KMS-11 (cell line): ENCODE measurements around the gene ASCL2.

Experiments used
- H2AFZ ChIP-seq: fragments of 200-600 bp; sonication (generic); 2 replicates; pipeline ENCODE4 v1.6.1; 2016; ENCODE audit warnings: antibody characterized with exemption, mixed run types, low read depth
- H3K27ac ChIP-seq: fragments of 200-600 bp; sonication (generic); 2 replicates; pipeline ENCODE4 v1.6.1; 2016; ENCODE audit warnings: mild to moderate bottlenecking, mixed run types
- H3K27me3 ChIP-seq: fragments of 200-600 bp; sonication (generic); 2 replicates; pipeline ENCODE4 v1.6.1; 2017; ENCODE audit warnings: mild to moderate bottlenecking, low read depth, mixed run types, moderate library complexity; ENCODE audit not compliant: insufficient read depth
- H3K36me3 ChIP-seq: fragments of 200-600 bp; sonication (generic); 2 replicates; pipeline ENCODE4 v1.6.1; 2017; ENCODE audit warnings: mild to moderate bottlenecking, mixed run types; ENCODE audit not compliant: insufficient read depth
- H3K4me1 ChIP-seq: fragments of 200-600 bp; sonication (generic); 2 replicates; pipeline ENCODE4 v1.6.1; 2016; ENCODE audit warnings: mild to moderate bottlenecking, low read depth, mixed run types; ENCODE audit not compliant: poor library complexity, severe bottlenecking
- H3K4me2 ChIP-seq: fragments of 200-600 bp; sonication (generic); 2 replicates; pipeline ENCODE4 v1.7.0; 2016; ENCODE audit warnings: mild to moderate bottlenecking, mixed run types
- H3K4me3 ChIP-seq: fragments of 200-600 bp; sonication (generic); IDR thresholded peaks from 2 replicates; pipeline ENCODE4 v1.6.1; 2017; ENCODE audit warnings: low read depth, low read length, mixed read lengths; ENCODE audit not compliant: insufficient read depth
- H3K79me2 ChIP-seq: fragments of 200-600 bp; sonication (generic); 2 replicates; pipeline ENCODE4 v1.6.1; 2016; ENCODE audit warnings: low read depth, mixed run types; ENCODE audit not compliant: insufficient read depth
- H3K9ac ChIP-seq: fragments of 200-600 bp; sonication (generic); 2 replicates; pipeline ENCODE4 v1.6.1; 2016; ENCODE audit warnings: mild to moderate bottlenecking, mixed run types
- H4K20me1 ChIP-seq: fragments of 200-600 bp; sonication (generic); 2 replicates; pipeline ENCODE4 v1.6.1; 2016; ENCODE audit warnings: mild to moderate bottlenecking, mixed run types; ENCODE audit not compliant: insufficient read depth
- TF ChIP-seq, protein P1 (sequence below): fragments of 200-600 bp; sonication (generic); conservative IDR thresholded peaks from 2 replicates; pipeline ENCODE4 v1.6.1; 2017; ENCODE audit warnings: low read depth, mild to moderate bottlenecking, antibody characterized with exemption, low read length, moderate library complexity, mixed read lengths

The ASCL2 gene

DNA sequence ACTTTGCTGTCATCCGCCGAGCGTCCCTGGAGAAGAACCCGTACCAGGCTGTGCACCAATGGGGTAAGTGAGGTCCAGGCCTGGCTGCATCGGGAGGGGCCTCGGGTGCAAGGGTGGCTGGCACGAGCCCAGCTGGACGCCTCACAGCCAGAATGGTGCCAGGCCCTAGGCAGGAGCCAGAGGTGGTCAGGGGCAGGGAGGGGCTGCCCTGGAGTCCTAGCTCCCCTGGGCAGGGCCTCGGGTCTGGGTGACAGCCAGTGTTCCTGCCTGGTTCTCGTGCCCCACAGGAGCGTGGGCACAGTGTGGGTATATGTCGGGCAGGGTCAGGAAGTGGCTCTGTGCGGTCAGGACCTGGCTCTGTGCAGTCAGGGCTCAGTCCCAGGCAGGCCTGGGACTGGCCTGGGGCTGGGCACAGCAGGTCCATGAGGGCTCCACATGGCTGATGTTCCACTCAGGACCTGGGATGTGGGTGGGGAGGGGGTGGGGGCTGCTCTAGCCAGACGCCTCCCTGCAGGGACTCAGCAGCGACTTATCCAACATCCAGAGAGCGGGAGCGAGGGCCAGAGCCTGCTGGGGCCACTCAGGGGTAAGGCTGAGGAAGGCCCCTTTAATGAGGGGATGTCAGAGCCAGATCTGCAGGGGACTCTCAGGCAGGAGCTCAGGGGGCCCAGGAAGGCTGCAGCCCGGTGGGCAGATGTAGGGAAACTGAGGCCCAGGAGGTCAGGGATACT lies 32.7 kb upstream of the ASCL2 start:
- H3K9ac ChIP-seq, result no peak overlapping the region

DNA sequence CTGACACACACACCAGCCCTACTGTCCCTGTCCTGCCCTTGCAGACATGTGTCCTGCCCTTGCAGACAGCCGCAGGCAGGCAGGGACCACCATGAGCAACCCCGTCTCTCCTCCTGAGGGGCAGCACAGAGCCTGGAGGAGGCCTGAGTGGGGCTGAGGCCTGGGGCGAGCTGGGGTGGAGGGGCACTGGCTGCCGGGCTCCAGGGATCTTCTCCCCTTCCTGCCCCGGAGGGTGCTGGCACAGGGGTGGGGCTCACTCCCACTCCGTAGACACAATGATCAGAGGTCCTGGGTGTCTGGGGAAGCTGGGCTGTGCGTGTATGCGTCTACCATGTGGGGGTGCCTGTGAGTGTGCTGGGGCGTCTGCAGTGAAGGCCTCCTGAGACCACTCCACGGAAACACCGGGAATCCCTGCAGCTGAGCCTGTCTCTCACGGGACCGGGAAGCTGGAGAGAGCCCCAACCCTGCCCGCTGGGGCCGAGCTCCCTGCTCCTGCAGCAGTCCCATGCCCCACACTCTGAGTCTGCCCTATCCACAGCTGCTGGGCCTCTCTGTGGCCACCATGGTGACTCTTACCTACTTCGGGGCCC lies 32.0 kb upstream of the ASCL2 start:
- Histone ChIP-seq H3K27ac (no peak overlapping the region), H3K27me3 (peaks cover 33% of the 10 kb centered on the region), H3K4me2 (no peak overlapping the region), H3K9ac (no peak overlapping the region), H2AFZ (no peak overlapping the region), H3K79me2 (no peaks in the 10 kb centered on the region), H3K4me1 (peaks cover 8% of the 10 kb centered on the region), H3K36me3 (no peaks in the 10 kb centered on the region), H4K20me1 (no peaks in the 10 kb centered on the region), H3K4me3 (no peak overlapping the region)
- TF ChIP-seq, protein P1, sequence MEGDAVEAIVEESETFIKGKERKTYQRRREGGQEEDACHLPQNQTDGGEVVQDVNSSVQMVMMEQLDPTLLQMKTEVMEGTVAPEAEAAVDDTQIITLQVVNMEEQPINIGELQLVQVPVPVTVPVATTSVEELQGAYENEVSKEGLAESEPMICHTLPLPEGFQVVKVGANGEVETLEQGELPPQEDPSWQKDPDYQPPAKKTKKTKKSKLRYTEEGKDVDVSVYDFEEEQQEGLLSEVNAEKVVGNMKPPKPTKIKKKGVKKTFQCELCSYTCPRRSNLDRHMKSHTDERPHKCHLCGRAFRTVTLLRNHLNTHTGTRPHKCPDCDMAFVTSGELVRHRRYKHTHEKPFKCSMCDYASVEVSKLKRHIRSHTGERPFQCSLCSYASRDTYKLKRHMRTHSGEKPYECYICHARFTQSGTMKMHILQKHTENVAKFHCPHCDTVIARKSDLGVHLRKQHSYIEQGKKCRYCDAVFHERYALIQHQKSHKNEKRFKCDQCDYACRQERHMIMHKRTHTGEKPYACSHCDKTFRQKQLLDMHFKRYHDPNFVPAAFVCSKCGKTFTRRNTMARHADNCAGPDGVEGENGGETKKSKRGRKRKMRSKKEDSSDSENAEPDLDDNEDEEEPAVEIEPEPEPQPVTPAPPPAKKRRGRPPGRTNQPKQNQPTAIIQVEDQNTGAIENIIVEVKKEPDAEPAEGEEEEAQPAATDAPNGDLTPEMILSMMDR, result no peak

More for the DNA sequence above, 32.7 kb upstream of the ASCL2 start:
- no peak overlapping the region for H3K4me2 ChIP-seq
- H2AFZ ChIP-seq, result no peak overlapping the region
- no peaks in the 10 kb centered on the region for H4K20me1 ChIP-seq
- peaks cover 8% of the 10 kb centered on the region for H3K4me1 ChIP-seq
- no peaks in the 10 kb centered on the region for H3K79me2 ChIP-seq
- TF ChIP-seq, protein P1, result no peak
- H3K36me3 ChIP-seq, result no peaks in the 10 kb centered on the region
- no peak overlapping the region for H3K27ac ChIP-seq
- no peak overlapping the region for H3K4me3 ChIP-seq
- H3K27me3 ChIP-seq, result peaks cover 30% of the 10 kb centered on the region

DNA sequence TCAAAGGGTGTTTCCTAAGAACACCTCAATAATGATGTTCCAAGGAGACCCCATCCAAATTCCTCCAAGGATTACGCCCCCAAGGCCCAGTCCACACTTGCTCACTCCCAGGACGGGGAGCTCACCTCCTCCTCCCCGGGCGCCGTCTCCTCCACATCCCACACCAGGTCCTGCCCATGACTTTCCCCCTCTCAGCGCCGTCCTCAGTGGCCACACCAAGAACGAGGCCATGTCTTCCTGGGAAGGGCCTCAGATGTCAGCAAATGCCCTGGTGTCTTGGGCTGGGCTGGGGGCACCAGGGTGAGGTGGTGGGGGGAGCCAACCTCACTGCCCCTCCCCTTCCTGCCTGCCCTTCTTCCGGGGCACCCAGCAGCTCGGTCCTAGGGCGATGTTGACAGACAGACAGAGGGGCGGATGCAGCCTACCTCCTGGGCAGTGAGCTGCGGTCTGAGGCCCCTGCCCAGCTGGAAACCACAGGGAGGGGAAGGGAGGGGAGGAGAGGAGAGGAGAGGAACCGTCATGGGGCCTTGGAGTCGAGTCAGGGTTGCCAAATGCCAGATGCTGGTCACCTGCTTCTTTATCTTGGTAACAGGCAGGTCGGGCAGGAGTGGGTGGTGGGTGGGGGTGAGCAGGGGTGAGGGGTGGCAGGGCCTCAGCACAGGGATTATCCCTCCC lies 31.4 kb upstream of the ASCL2 start, which contains the start of the genes C11orf21 and TSPAN32:
C11orf21 (minus strand) TSS at position 288 of the 675 bp plus-strand sequence; CDS start at position 178, 110 bp downstream.
TSPAN32 (plus strand) TSS at position 383 of the 675 bp plus-strand sequence; CDS start at position 520, 137 bp downstream.
- TF ChIP-seq, protein P1, result no peak
- Histone ChIP-seq H3K9ac (no peak within 1 kb of the TSS), H2AFZ (no peak within 1 kb of the TSS; the same call in 1 of the 2 replicates), H4K20me1 (no peaks in the 10 kb centered on the region), H3K4me2 (no peak within 1 kb of the TSS), H3K27ac (no peak within 1 kb of the TSS), H3K36me3 (no peaks in the 10 kb centered on the region), H3K27me3 (peaks cover 37% of the 10 kb centered on the region), H3K4me1 (peaks cover 8% of the 10 kb centered on the region), H3K79me2 (no peaks in the 10 kb centered on the region), H3K4me3 (no peak within 1 kb of the TSS)

DNA sequence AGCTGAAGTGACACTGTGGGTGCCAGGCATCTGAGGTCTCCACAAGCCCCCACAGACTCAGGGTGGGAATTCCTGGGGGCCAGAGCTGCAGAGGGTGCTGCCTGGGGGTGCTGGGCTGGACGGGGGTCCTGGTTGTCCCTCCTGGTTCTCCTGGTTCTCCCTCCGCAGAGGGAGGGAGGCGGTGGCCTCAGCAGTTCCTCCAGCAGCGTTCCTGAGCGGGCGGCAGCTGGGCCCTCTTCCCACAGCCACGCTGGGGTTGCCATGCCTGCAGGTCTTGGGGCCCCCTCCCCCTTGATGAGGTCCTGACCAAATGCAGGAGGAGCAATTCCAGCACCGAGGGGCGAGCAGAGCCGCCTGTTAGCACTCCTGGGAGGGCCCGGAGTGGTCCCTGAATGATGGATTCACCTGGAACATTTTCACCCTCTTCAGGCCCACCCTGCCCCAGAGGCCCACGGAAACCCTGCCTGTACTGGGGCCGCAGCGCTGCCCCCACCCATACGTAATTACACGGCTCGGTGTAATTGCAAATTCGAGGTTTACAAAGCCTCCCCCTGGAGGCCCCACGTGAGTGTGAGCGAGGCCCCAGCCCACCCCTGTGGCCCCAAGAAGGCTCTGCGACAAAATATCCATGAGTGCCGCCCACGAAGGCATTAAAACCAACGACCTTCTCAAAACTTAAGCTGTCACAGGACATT lies 30.7 kb upstream of the ASCL2 start:
- no peak overlapping the region for H3K9ac ChIP-seq
- H4K20me1 ChIP-seq, result no peaks in the 10 kb centered on the region
- H2AFZ ChIP-seq, result no peak overlapping the region
- H3K4me1 ChIP-seq, result peaks cover 4% of the 10 kb centered on the region
- TF ChIP-seq, protein P1, result no peak
- no peak overlapping the region for H3K4me2 ChIP-seq
- H3K4me3 ChIP-seq, result no peak overlapping the region
- peaks cover 44% of the 10 kb centered on the region for H3K27me3 ChIP-seq
- H3K79me2 ChIP-seq, result no peaks in the 10 kb centered on the region
- no peak overlapping the region for H3K27ac ChIP-seq
- H3K36me3 ChIP-seq, result no peaks in the 10 kb centered on the region
